ENCODE results near the gene SLC5A9. TPM values are rescaled to one million over a fixed set of nuclear protein-coding genes. Genes with fewer than 3 reads are reported as not detected.

The SLC5A9 gene
- polyA plus RNA-seq, 1 donor (not counting 4 experiments of a cell fraction or from before 2014, with no cell fraction given) = not detected

DNA sequence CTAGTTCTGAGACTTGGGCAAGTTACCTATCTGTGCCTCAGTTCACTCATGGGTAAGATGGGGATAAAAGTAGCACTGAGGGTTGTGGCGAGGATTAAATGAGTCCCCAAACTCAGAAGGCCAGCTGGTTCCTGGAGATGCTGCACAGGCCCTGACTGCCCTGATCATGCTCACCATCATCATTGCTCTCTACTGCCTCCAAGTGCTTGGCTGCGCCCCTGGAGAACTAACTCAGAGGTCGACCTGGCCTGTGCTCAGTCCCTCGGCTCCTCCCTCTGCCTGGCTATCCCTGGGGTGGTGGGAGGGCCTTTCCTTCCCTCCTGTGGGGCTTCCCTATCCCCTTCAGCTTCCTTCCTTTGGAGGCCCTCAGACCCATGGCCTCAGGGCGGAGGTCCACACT is 5.6 kb downstream of the SLC5A9 start:
- H3K9ac ChIP-seq (ENCODE audit: control insufficient read depth, extremely low read depth, insufficient read depth, low read length) = no peak overlapping the region
- no peaks in the 10 kb centered on the region for H3K36me3 ChIP-seq (ENCODE audit: control insufficient read depth in 2 of 2, extremely low read depth in 1 of 2, insufficient read depth in 2 of 2, low read length in 2 of 2)
- no peaks in the 10 kb centered on the region for H3K9me1 ChIP-seq (ENCODE audit: control insufficient read depth, extremely low read depth, insufficient read depth, low read length)
- no peaks in the 10 kb centered on the region for H4K20me1 ChIP-seq (ENCODE audit: control insufficient read depth, extremely low read depth, insufficient read depth, low read length)
- no peak overlapping the region for H3K4me3 ChIP-seq (ENCODE audit: control insufficient read depth in 2 of 3, extremely low read depth in 1 of 3, insufficient read depth in 2 of 3, low read depth in 1 of 3, low read length in 3 of 3)
- no peaks in the 10 kb centered on the region for H3K9me3 ChIP-seq (ENCODE audit: control insufficient read depth, low read depth, low read length)
- no peak for TF ChIP-seq EZH2 (IDR thresholded peaks at IDR 0.05; ENCODE audit: low read length)
- TF ChIP-seq, protein P1, sequence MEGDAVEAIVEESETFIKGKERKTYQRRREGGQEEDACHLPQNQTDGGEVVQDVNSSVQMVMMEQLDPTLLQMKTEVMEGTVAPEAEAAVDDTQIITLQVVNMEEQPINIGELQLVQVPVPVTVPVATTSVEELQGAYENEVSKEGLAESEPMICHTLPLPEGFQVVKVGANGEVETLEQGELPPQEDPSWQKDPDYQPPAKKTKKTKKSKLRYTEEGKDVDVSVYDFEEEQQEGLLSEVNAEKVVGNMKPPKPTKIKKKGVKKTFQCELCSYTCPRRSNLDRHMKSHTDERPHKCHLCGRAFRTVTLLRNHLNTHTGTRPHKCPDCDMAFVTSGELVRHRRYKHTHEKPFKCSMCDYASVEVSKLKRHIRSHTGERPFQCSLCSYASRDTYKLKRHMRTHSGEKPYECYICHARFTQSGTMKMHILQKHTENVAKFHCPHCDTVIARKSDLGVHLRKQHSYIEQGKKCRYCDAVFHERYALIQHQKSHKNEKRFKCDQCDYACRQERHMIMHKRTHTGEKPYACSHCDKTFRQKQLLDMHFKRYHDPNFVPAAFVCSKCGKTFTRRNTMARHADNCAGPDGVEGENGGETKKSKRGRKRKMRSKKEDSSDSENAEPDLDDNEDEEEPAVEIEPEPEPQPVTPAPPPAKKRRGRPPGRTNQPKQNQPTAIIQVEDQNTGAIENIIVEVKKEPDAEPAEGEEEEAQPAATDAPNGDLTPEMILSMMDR (optimal IDR thresholded peaks at IDR 0.05 in 1 of 3, IDR thresholded peaks at IDR 0.05 in 1 of 3, conservative IDR thresholded peaks at IDR 0.05 in 1 of 3; ENCODE audit: extremely low read depth in 1 of 3, insufficient read depth in 2 of 3, low read length in 3 of 3) = peak; percentile 21 to 65 (median 64)
- no peaks in the 10 kb centered on the region for H3K79me2 ChIP-seq (ENCODE audit: control insufficient read depth, insufficient read depth, low read length)
- H2AFZ ChIP-seq (ENCODE audit: control insufficient read depth, low read length) = no peak overlapping the region
- dilution Hi-C loops (cut with MboI; ENCODE audit: extremely low pct_ligation_motif_present, low sequenced_read_pairs) = no loop called here
- H3K27ac ChIP-seq (ENCODE audit: control insufficient read depth, insufficient read depth, low read length) = no peak overlapping the region
- no peak overlapping the region for H3K4me2 ChIP-seq (ENCODE audit: control insufficient read depth, extremely low read depth, insufficient read depth, low read depth, low read length)
- peaks cover 4% of the 10 kb centered on the region for H3K27me3 ChIP-seq (ENCODE audit: control insufficient read depth, extremely low read depth, insufficient read depth, low read length)
- no peak for FAIRE-seq
- H3K4me1 ChIP-seq (ENCODE audit: control insufficient read depth, extremely low read depth, insufficient read depth, low read length) = no peaks in the 10 kb centered on the region
- no peak for DNase-seq (ENCODE audit: low read depth, low spot score)

DNA sequence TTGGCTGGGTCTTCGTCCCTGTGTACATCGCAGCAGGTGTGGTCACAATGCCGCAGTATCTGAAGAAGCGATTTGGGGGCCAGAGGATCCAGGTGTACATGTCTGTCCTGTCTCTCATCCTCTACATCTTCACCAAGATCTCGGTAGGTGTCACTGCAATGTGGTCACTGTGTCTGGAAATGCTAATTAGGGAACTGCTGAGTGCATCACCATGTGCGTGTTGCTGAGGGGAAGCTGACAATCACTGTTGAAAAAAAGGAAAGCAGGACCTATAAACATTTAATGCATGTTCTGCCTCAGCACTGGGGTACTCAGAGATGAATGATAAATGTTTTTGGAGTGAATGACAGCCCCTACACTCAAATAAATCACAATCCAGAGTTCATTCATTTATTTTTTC is 6.8 kb downstream of the SLC5A9 start:
- no peaks in the 10 kb centered on the region for H3K4me1 ChIP-seq (ENCODE audit: control insufficient read depth, extremely low read depth, insufficient read depth, low read length)
- H3K36me3 ChIP-seq (ENCODE audit: control insufficient read depth in 2 of 2, extremely low read depth in 1 of 2, insufficient read depth in 2 of 2, low read length in 2 of 2) = no peaks in the 10 kb centered on the region
- no peak overlapping the region for H3K9ac ChIP-seq (ENCODE audit: control insufficient read depth, extremely low read depth, insufficient read depth, low read length)
- TF ChIP-seq EZH2 (IDR thresholded peaks at IDR 0.05; ENCODE audit: low read length) = no peak
- TF ChIP-seq, protein P1 (optimal IDR thresholded peaks at IDR 0.05 in 1 of 3, IDR thresholded peaks at IDR 0.05 in 1 of 3, conservative IDR thresholded peaks at IDR 0.05 in 1 of 3; ENCODE audit: extremely low read depth in 1 of 3, insufficient read depth in 2 of 3, low read length in 3 of 3) = no peak
- no peaks in the 10 kb centered on the region for H4K20me1 ChIP-seq (ENCODE audit: control insufficient read depth, extremely low read depth, insufficient read depth, low read length)
- no peak overlapping the region for H3K4me3 ChIP-seq (ENCODE audit: control insufficient read depth in 2 of 3, extremely low read depth in 1 of 3, insufficient read depth in 2 of 3, low read depth in 1 of 3, low read length in 3 of 3)
- dilution Hi-C loops (cut with MboI; ENCODE audit: extremely low pct_ligation_motif_present, low sequenced_read_pairs) = no loop called here
- H3K27me3 ChIP-seq (ENCODE audit: control insufficient read depth, extremely low read depth, insufficient read depth, low read length) = peaks cover 4% of the 10 kb centered on the region
- FAIRE-seq (no peak), DNase-seq (ENCODE audit: low read depth, low spot score) (no peak)
- H3K9me3 ChIP-seq (ENCODE audit: control insufficient read depth, low read depth, low read length) = no peaks in the 10 kb centered on the region
- H3K9me1 ChIP-seq (ENCODE audit: control insufficient read depth, extremely low read depth, insufficient read depth, low read length) = no peaks in the 10 kb centered on the region
- no peak overlapping the region for H3K27ac ChIP-seq (ENCODE audit: control insufficient read depth, insufficient read depth, low read length)
- H3K79me2 ChIP-seq (ENCODE audit: control insufficient read depth, insufficient read depth, low read length) = no peaks in the 10 kb centered on the region
- no peak overlapping the region for H3K4me2 ChIP-seq (ENCODE audit: control insufficient read depth, extremely low read depth, insufficient read depth, low read depth, low read length)
- no peak overlapping the region for H2AFZ ChIP-seq (ENCODE audit: control insufficient read depth, low read length)
